HG02870 (cell line): ENCODE data around the gene PPP1R10.

Source experiments
- ATAC-seq: cut with Tn5 transposase; IDR thresholded peaks from one replicate; pipeline ENCODE4 v1.9.1; 2021; ENCODE audit warnings: mild to moderate bottlenecking, moderate library complexity; ENCODE audit not compliant: unreplicated experiment

PPP1R10 gene

DNA sequence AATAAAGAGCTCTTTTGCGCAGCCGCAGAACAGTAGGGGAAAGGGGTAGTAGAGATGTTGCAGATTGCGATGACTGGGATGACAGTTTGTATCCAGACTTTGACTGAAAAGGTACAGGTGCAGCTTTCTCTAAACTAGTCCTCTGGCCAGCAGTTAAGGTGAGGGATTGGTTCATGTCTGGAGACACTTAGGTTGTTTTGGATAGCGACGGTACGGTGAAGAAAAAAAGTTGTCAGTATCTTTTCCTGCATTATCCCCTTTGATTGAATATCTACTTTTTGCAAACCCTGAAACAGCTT is 59.4 kb downstream of the PPP1R10 start:
- ATAC-seq = no peak

DNA sequence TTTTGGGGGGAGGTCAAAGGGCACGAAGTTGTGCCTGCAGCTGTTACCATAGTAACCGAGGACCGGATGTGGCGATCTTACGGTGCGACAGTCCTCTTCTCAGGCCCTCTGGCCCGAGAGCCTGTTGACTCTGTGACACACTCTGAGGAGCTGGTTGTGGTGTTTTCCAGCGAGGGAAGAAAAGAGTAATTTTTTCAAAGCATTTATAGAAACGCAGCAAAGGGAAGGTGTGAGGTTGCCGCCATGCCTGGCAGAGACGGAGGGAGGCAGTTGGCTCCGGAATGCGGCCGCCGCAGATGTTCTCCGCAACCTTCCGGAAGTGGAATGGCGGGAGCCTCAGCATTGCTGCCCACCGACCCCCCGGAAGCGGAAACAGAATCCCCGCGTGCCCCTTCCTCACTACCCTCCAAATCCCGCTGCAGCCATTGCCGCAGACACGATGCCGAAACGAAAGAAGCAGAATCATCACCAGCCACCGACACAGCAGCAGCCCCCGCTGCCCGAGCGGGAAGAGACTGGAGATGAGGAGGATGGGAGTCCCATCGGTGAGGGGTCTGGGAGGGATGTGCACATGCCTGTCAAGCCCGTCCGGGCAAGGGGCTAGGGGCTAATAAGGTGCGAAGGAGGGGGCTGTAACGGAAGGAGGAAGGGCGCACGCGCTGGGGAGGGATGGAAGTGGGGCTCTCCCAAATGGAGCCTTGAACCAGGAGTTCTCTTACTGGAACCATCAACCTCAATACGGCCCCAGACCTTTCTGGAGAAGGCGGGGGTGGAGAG is 59.9 kb downstream of the PPP1R10 start, which contains the start of gene PRR3:
Gene PRR3 (plus strand): TSS at position 390 of the 777 bp plus-strand sequence. CDS start 50 bp downstream, at position 440.
- ATAC-seq = peak; percentile 49

DNA sequence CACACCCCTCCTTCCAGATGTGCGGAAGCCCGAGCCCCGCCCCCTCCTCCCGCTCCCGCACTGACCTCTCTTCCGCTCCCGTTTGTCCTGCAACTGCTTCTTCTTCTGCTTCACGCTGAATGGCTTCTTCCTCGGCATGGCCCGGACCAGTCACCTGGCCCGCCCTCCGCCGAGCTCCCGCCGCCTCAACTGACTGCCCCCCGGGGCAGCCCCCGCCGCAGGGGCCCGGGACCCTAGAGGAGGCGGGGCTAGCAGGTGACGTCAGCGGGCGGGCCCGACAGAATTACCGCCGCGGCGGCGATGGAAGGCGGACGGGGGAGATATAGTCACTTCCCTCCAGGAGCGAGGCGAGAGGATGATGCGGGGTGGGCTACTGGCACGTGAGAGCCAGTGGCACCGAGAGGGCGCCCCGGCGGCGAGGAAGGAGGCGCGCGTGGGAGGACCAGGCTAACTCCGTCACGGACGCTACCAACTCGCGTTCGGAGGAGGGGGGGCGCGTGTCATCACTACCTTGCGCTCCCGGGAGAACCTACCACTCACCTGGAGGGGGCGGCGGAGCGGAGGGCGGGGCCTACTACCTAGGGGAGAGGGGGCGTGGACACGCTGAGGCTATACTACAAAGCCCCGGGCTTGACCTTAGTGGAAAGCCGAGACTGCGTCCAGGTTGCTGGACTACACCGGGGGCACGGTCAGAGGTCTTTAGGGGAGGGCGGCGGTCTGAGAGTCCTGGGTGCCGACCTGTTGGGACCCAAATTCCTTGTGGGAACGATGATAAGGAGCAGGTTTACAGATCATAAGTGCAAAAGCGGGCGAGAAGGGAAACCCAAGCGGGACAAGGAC is 60.8 kb downstream of the PPP1R10 start, which contains the start of gene GNL1:
Gene GNL1 (minus strand): TSS at position 424 of the 840 bp plus-strand sequence. CDS start 286 bp downstream, at position 138.
- peak; percentile 78 for ATAC-seq

DNA sequence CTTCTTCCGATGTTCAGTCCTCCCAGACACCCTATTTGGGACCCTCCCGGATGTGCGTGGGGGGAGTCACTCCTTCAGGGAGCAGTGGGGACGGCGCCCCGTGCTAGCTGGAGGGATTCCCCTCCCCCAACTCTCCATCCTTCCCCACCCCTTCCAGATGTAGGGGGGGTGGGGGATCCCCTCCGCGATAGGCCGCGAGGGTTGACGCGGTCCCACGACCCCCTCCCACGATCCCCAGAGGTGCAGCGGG is 61.3 kb downstream of the PPP1R10 start:
- ATAC-seq = peak; percentile 3

DNA sequence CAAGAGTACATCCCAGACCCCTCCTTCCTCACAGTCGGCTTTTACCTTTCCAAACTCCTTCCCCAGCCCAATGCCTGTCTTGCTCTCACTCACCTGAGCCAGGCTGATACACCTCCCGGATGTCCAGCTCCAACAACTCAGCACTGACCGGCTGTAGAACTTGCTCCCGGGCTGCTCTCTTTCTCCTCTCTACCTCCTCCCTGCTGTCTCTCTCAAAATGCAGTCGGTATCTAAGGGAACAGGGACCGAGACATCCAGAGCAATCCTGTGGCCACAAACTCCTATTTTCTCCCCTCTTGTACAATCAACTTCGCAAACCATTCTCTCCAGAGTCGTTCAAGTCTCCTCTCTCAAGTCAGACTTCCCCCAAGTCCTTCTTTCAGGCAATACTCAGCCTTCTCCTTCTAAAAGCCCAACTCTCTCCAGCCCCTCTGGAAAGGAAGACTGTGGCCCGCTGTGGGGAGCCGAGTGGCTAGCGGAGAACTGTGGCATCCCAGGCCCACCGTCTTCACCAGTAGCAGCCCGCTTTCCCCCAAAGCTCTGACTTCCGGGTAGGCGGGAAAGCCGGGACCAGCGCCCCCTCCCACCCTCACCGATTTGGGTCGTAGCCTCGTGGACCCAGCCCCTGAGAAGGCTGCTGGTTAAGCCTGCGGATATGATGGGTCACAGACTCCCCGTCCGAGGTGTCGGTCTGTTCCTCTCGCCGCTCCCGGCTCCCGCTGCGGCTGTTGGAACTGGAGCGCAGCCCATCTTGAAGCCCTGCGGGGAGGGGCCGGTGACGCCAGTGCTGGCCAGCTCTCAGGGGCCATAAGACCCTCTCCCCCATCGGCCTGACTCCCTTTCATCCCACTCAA is 61.9 kb downstream of the PPP1R10 start:
- no peak for ATAC-seq

DNA sequence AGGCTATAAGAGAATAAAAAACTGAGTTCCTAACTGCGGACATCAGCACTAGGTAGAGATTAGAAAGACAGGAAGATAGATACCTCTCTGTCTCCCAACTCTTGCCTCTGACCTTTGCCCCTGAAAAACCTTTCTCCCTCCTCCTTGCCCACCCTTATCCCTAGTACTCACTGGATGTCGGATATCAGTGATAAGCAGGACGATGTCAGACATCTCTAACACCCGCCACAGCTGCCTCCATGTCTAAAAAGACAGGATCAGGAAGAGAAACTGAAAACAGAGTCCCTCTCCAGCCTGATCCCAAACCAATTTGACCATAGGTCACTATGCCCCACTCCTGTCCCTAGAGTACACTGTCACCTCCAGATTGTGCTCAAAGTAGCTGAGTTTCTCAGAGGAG is 62.6 kb downstream of the PPP1R10 start:
- no peak for ATAC-seq
